Measurements from ENCODE around the gene CARD10. TPM values are rescaled to one million over a fixed set of nuclear protein-coding genes. Genes with fewer than 3 reads are reported as not detected.
A peak's percentile ranks its signal among the peaks of the same experiment; 100 is the strongest.

Gene CARD10
- total RNA-seq, 2 donors from 2014 or later: 14.2 to 70.7 TPM

GRCh38 chr22:37488337-37489135 lies 30.7 kb downstream of the CARD10 start:
- 80% methylated on average over 15 of the region's 15 CpGs for WGBS
- intact Hi-C loops (cut with DNase I): no loop called here
- no peak for DNase-seq (ENCODE audit: low spot score)
- Histone ChIP-seq H3K9me3 (no peaks in the 10 kb centered on the region), H3K4me1 (replicated peaks) (peaks cover 3% of the 10 kb centered on the region), H3K4me3 (no peak overlapping the region), H3K27me3 (replicated peaks; ENCODE audit: insufficient read depth) (no peaks in the 10 kb centered on the region), H3K27ac (no peak overlapping the region), H3K36me3 (no peaks in the 10 kb centered on the region)
- TF ChIP-seq CTCF (IDR thresholded peaks at IDR 0.05): no peak
- no peak for TF ChIP-seq POLR2A (IDR thresholded peaks at IDR 0.05)
- no peak for TF ChIP-seq POLR2AphosphoS5 (IDR thresholded peaks at IDR 0.05)

GRCh38 chr22:37487571-37487970 lies 31.6 kb downstream of the CARD10 start:
- intact Hi-C loops (cut with DNase I): no loop called here
- no peak overlapping the region for H3K4me3 ChIP-seq
- no peaks in the 10 kb centered on the region for H3K9me3 ChIP-seq
- no peak for TF ChIP-seq POLR2AphosphoS5 (IDR thresholded peaks at IDR 0.05)
- no peak for TF ChIP-seq POLR2A (IDR thresholded peaks at IDR 0.05)
- TF ChIP-seq CTCF (IDR thresholded peaks at IDR 0.05): no peak
- no peaks in the 10 kb centered on the region for H3K36me3 ChIP-seq
- DNase-seq (ENCODE audit: low spot score): no peak
- no peak overlapping the region for H3K27ac ChIP-seq
- no peaks in the 10 kb centered on the region for H3K27me3 ChIP-seq (replicated peaks; ENCODE audit: insufficient read depth)
- peaks cover 3% of the 10 kb centered on the region for H3K4me1 ChIP-seq (replicated peaks)
- 82% methylated on average over 4 of the region's 4 CpGs for WGBS

- Histone ChIP-seq H3K36me3 (no peaks in the 10 kb centered on the region), H3K4me3 (no peak overlapping the region), H3K4me1 (replicated peaks) (peaks cover 3% of the 10 kb centered on the region), H3K27me3 (replicated peaks; ENCODE audit: insufficient read depth) (no peaks in the 10 kb centered on the region), H3K9me3 (no peaks in the 10 kb centered on the region), H3K27ac (no peak overlapping the region)
- no peak for DNase-seq (ENCODE audit: low spot score)
- TF ChIP-seq POLR2A (IDR thresholded peaks at IDR 0.05): no peak
- TF ChIP-seq POLR2AphosphoS5 (IDR thresholded peaks at IDR 0.05): no peak
- no peak for TF ChIP-seq CTCF (IDR thresholded peaks at IDR 0.05)
- WGBS: 82% methylated on average over 10 of the region's 10 CpGs
- intact Hi-C loops (cut with DNase I): no loop called here
These were observed 32.1 kb downstream of the CARD10 start for GRCh38 chr22:37487129-37487528.

- H3K9me3 ChIP-seq: no peaks in the 10 kb centered on the region
- no peaks in the 10 kb centered on the region for H3K27me3 ChIP-seq (replicated peaks; ENCODE audit: insufficient read depth)
- no peak for TF ChIP-seq POLR2AphosphoS5 (IDR thresholded peaks at IDR 0.05)
- TF ChIP-seq CTCF (IDR thresholded peaks at IDR 0.05): no peak
- TF ChIP-seq POLR2A (IDR thresholded peaks at IDR 0.05): no peak
- WGBS: 5% methylated on average over 24 of the region's 24 CpGs
- H3K36me3 ChIP-seq: no peaks in the 10 kb centered on the region
- peak; percentile 24 for DNase-seq (ENCODE audit: low spot score)
- H3K4me3 ChIP-seq: peak within 1 kb of the TSS; percentile 15 to 19
- H3K27ac ChIP-seq: peak within 1 kb of the TSS; percentile 21 to 37
- peaks cover 3% of the 10 kb centered on the region for H3K4me1 ChIP-seq (replicated peaks)
- intact Hi-C loops (cut with DNase I): no loop called here
These were observed 32.9 kb downstream of the CARD10 start, which contains the start of gene MFNG for GRCh38 chr22:37486224-37486845. TSS of gene MFNG (minus strand) at chr22:37486384. CDS start at chr22:37486177, 207 bp downstream.
